Adrenal gland (tissue), 12 donors: ENCODE data around the gene TNFRSF18. TPM values are rescaled to one million over a fixed set of nuclear protein-coding genes. Genes with fewer than 3 reads are reported as not detected.

Experiments used
- DNase-seq, 7 donors: peaks; one replicate each; pipeline ENCODE4 v3.0.0-alpha.2; 2019 to 2020
- H3K27ac ChIP-seq, 5 donors: fragments of 200-600 bp; sonication (generic) in 4 of 5; 1 replicate in 3 of 5; 2 replicates in 2 of 5; pipeline versions ENCODE4 v1.5.1 to v1.8.0; 2016 to 2020; ENCODE audit warnings: mild to moderate bottlenecking in 1 of 5
- H3K27me3 ChIP-seq: fragments of 200-600 bp; 2 replicates; pipeline ENCODE4 v1.8.0; 2021
- H3K36me3 ChIP-seq, 2 donors: fragments of 200-600 bp; replicated peaks in 1 of 2; 1 replicate in 1 of 2; 2 replicates in 1 of 2; pipeline versions ENCODE4 v1.5.1 to v1.8.0; 2018 to 2022
- H3K4me1 ChIP-seq, 2 donors: fragments of 200-600 bp; replicated peaks in 1 of 2; 1 replicate in 1 of 2; 2 replicates in 1 of 2; pipeline versions ENCODE4 v1.5.1 to v1.8.0; 2018 to 2021
- H3K4me3 ChIP-seq, 4 donors: fragments of 200-600 bp; sonication (generic) in 3 of 4; one replicate each; pipeline ENCODE4 v1.5.1; 2016 to 2018
- H3K9me3 ChIP-seq, 3 donors: fragments of 200-600 bp; sonication (generic) in 1 of 3; replicated peaks in 1 of 3; 1 replicate in 2 of 3; 2 replicates in 1 of 3; pipeline versions ENCODE4 v1.5.1 to v1.8.0; 2016 to 2021
- CTCF ChIP-seq, 6 experiments: fragments of 450-650 bp in 4 of 6; fragments of 200-600 bp in 2 of 6; sonication (generic) in 1 of 6; IDR thresholded peaks; 1 replicate in 5 of 6; 2 replicates in 1 of 6; pipeline versions ENCODE4 v1.5.1 to v1.8.0; 2016 to 2021; ENCODE audit warnings: antibody characterized with exemption in 6 of 6, mild to moderate bottlenecking in 2 of 6, moderate library complexity in 1 of 6
- POLR2A ChIP-seq, 2 donors: fragments of 450-650 bp; IDR thresholded peaks; one replicate each; pipeline ENCODE4 v1.6.1; 2017; ENCODE audit warnings: antibody characterized with exemption in 2 of 2, mild to moderate bottlenecking in 2 of 2, moderate library complexity in 1 of 2
- WGBS, 4 donors: extraction: QIAGEN DNeasy Blood & Tissue Kit in 2 of 4; methylation state at CpG; one replicate each; pipeline versions ENCODE4 v1.1.5 to v1.1.7; 2013 to 2017; 5-methylcytosine and 5-hydroxymethylcytosine counted together
- intact Hi-C, 2 donors: fragments of 100-400 bp; cut with DNase I; formaldehyde crosslinking; loops; one replicate each; pipeline versions ENCODE4 v1.14.1 to v1.15.0; 2022 to 2023
- polyA plus RNA-seq, 3 donors: library from polyadenylated mRNA; stranded (reverse); fragments of 200-250 nt in 2 of 3; fragments of 350-450 nt in 1 of 3; fragmentation: Illumina TruSeq in 1 of 3; extraction: RNeasy Lipid Tissue Mini Kit (QIAGEN cat#74804) in 1 of 3; gene quantifications; one replicate each; pipeline ENCODE4 v1.2.3, GENCODE V29; 2013 to 2014
- total RNA-seq, 9 donors: library from RNA; depleted of rRNA in 4 of 9; stranded (reverse); fragments of >200 nt in 4 of 9; fragments of 120-200 nt in 1 of 9; fragmentation: NEBNext Ultra II Directional in 1 of 9; extraction: Animal tissue kit (Norgen Biotek cat#: 25700) in 1 of 9; gene quantifications; one replicate each; pipeline versions ENCODE4 v1.1.0 to v1.2.4, GENCODE V29; 2013 to 2023
- donor health status: healthy with polysubstance abuse.
- donor health status: Bipolar disorder and iron deficiency.
- donor health status: DM: yes; HTN: yes; CAD: no.
- donor health status: DM: no; HTN: no; CAD: no.
- donor health status: DM: no; HTN: no; CAD: no.
- donor health status: DM: yes; HTN: yes; CAD: no.

Gene TNFRSF18
- total and polyA plus RNA-seq, 12 donors: 0.27 to 1.5 (median 0.64) TPM; not detected in 7

GRCh38 chr1:1241588-1242219, 35.3 kb upstream of the TNFRSF18 start:
- H3K27me3 ChIP-seq: peaks cover 20% of the 10 kb centered on the region
- H3K4me1 ChIP-seq: no peaks in the 10 kb centered on the region
- WGBS, 4 donors: 63 to 84% (median 76%) methylated on average over 4 to 26 of the region's 26 CpGs; no CpG with 5 or more reads in 1 of the 4 donors

GRCh38 chr1:1240822-1241587, 34.6 kb upstream of the TNFRSF18 start:
- H3K4me1 ChIP-seq: no peaks in the 10 kb centered on the region
- WGBS, 4 donors: 45 to 80% (median 52%) methylated on average over 2 to 23 of the region's 23 CpGs
- H3K4me3 ChIP-seq: no peak overlapping the region
- H3K9me3 ChIP-seq: no peaks in the 10 kb centered on the region
- intact Hi-C loops: no loop called here
- TF ChIP-seq CTCF (IDR thresholded peaks at IDR 0.05) (no peak), POLR2A (IDR thresholded peaks at IDR 0.05) (no peak)
- peaks cover 14% of the 10 kb centered on the region for H3K27me3 ChIP-seq
- no peaks in the 10 kb centered on the region for H3K36me3 ChIP-seq
- DNase-seq: peak in 1 of 7 donors; percentile 15
- no peak overlapping the region for H3K27ac ChIP-seq

More at GRCh38 chr1:1241588-1242219, 35.3 kb upstream of the TNFRSF18 start:
- H3K9me3 ChIP-seq: no peaks in the 10 kb centered on the region
- intact Hi-C loops: no loop called here
- H3K27ac ChIP-seq: no peak overlapping the region
- H3K4me3 ChIP-seq: no peak overlapping the region
- no peak for TF ChIP-seq POLR2A (IDR thresholded peaks at IDR 0.05)
- TF ChIP-seq CTCF (IDR thresholded peaks at IDR 0.05): no peak
- DNase-seq: no peak
- H3K36me3 ChIP-seq: no peaks in the 10 kb centered on the region

GRCh38 chr1:1240348-1240732, 33.9 kb upstream of the TNFRSF18 start:
- Histone ChIP-seq H3K36me3 (no peaks in the 10 kb centered on the region), H3K27me3 (peaks cover 7% of the 10 kb centered on the region), H3K27ac (no peak overlapping the region), H3K4me3 (no peak overlapping the region), H3K4me1 (no peaks in the 10 kb centered on the region), H3K9me3 (no peaks in the 10 kb centered on the region)
- intact Hi-C loops: no loop called here
- no peak for DNase-seq
- 35 to 86% (median 55%) methylated on average over 1 to 11 of the region's 11 CpGs for WGBS, 4 donors
- TF ChIP-seq POLR2A (IDR thresholded peaks at IDR 0.05): no peak
- no peak for TF ChIP-seq CTCF (IDR thresholded peaks at IDR 0.05)

GRCh38 chr1:1239614-1240347, 33.4 kb upstream of the TNFRSF18 start:
- no peak overlapping the region for H3K4me3 ChIP-seq
- TF ChIP-seq CTCF (IDR thresholded peaks at IDR 0.05): no peak
- no peak for TF ChIP-seq POLR2A (IDR thresholded peaks at IDR 0.05)
- 28 to 70% (median 32%) methylated on average over 2 to 30 of the region's 30 CpGs for WGBS, 4 donors
- intact Hi-C loops: no loop called here
- peaks cover 7% of the 10 kb centered on the region for H3K27me3 ChIP-seq
- H3K36me3 ChIP-seq: no peaks in the 10 kb centered on the region
- no peaks in the 10 kb centered on the region for H3K9me3 ChIP-seq
- no peaks in the 10 kb centered on the region for H3K4me1 ChIP-seq
- no peak overlapping the region for H3K27ac ChIP-seq
- no peak for DNase-seq
